ENCODE data around the gene MFGE8.

- TF ChIP-seq CTCF (IDR thresholded peaks at IDR 0.05) = no peak
- TF ChIP-seq EP300 (IDR thresholded peaks at IDR 0.05; ENCODE audit: low read depth) = no peak
These were observed 7.6 kb downstream of the MFGE8 start for GRCh38 chr15:88905576-88905975.

All from transverse colon (tissue), 3 donors.